Uterus (tissue), 4 donors: ENCODE measurements around the gene SPON1. TPM values are rescaled to one million over a fixed set of nuclear protein-coding genes. Genes with fewer than 3 reads are reported as not detected.

ENCODE experiments used
- DNase-seq, 2 donors: peaks; one replicate each; pipeline ENCODE4 v3.0.0-alpha.2; 2019 to 2020
- H3K27ac ChIP-seq, 2 donors: fragments of 200-600 bp; sonication (generic); 1 replicate in 1 of 2; 2 replicates in 1 of 2; pipeline ENCODE4 v1.5.1; 2016 to 2018
- H3K27me3 ChIP-seq, 2 donors: fragments of 200-600 bp; sonication (generic); one replicate each; pipeline ENCODE4 v1.5.1; 2018 to 2019; ENCODE audit warnings: control low read depth in 1 of 2
- H3K36me3 ChIP-seq, 2 donors: fragments of 200-600 bp; sonication (generic); one replicate each; pipeline ENCODE4 v1.5.1; 2019; ENCODE audit warnings: control low read depth in 1 of 2
- H3K4me1 ChIP-seq, 2 donors: fragments of 200-600 bp; sonication (generic); one replicate each; pipeline ENCODE4 v1.5.1; 2018 to 2019; ENCODE audit warnings: control low read depth in 1 of 2
- H3K4me3 ChIP-seq, 2 donors: fragments of 200-600 bp; sonication (generic); 1 replicate in 1 of 2; 2 replicates in 1 of 2; pipeline ENCODE4 v1.5.1; 2018 to 2019; ENCODE audit warnings: mild to moderate bottlenecking in 1 of 2
- H3K9me3 ChIP-seq, 2 donors: fragments of 200-600 bp; sonication (generic); one replicate each; pipeline ENCODE4 v1.5.1; 2019; ENCODE audit warnings: control low read depth in 1 of 2
- CTCF ChIP-seq, 4 experiments: fragments of 200-600 bp in 2 of 4; fragments of 450-650 bp in 2 of 4; sonication (generic) in 2 of 4; IDR thresholded peaks; one replicate each; pipeline ENCODE4 v1.5.1; 2016 to 2019; ENCODE audit warnings: antibody characterized with exemption in 4 of 4, mild to moderate bottlenecking in 2 of 4, moderate library complexity in 1 of 4
- POLR2A ChIP-seq, 2 donors: fragments of 450-650 bp; IDR thresholded peaks; one replicate each; pipeline ENCODE4 v1.6.1; 2016; ENCODE audit warnings: antibody characterized with exemption in 2 of 2, mild to moderate bottlenecking in 1 of 2, moderate library complexity in 1 of 2
- intact Hi-C: fragments of 100-400 bp; cut with DNase I; formaldehyde crosslinking; loops from one replicate; pipeline ENCODE4 v1.15.1; 2023; ENCODE audit warnings: low total_unique reads
- total RNA-seq, 4 donors: library from RNA; depleted of rRNA in 3 of 4; stranded (reverse); fragments of >200 nt in 3 of 4; gene quantifications; one replicate each; pipeline versions ENCODE4 v1.1.0 to v1.2.4, GENCODE V29; 2014 to 2023
- donor health status: DM: yes; HTN: yes; CAD: no.

Gene SPON1
- total RNA-seq, 4 donors from 2014 or later: 18.8 to 139 (median 28.8) TPM

GRCh38 chr11:14305649-14306048 is 343.1 kb downstream of the SPON1 start:
- DNase-seq: no peak
- Histone ChIP-seq H3K4me1 (peaks cover 0 to 6% of the 10 kb centered on the region in 2 donors), H3K36me3 (no peaks in the 10 kb centered on the region), H3K27ac (no peak overlapping the region), H3K4me3 (no peak overlapping the region), H3K27me3 (no peaks in the 10 kb centered on the region), H3K9me3 (no peaks in the 10 kb centered on the region)
- TF ChIP-seq POLR2A (IDR thresholded peaks at IDR 0.05) (no peak), CTCF (IDR thresholded peaks at IDR 0.05) (no peak)
- intact Hi-C loops: no loop called here

DNA sequence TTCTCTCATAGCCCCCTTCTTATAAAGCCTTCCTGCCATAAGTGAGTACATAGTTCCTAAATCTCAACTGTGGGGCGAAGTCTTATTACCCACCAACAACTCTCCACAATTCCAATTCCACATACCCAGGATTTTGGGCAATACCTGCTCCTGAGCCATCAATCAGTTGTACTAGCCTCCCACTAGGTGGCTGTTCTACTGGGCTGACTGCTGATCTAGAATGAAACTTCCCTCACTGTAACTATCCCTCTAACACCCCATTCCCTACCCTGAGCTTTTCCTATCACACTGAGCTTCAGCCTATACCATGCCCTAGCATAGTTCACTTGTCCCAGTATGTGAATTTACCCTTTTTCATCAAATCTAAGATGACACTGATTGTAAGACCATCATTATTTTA is 344.0 kb downstream of the SPON1 start:
- H3K27me3 ChIP-seq: no peaks in the 10 kb centered on the region
- peaks cover 0 to 6% of the 10 kb centered on the region in 2 donors for H3K4me1 ChIP-seq
- intact Hi-C loops: no loop called here
- H3K36me3 ChIP-seq: no peaks in the 10 kb centered on the region
- DNase-seq: no peak
- H3K4me3 ChIP-seq: no peak overlapping the region
- H3K27ac ChIP-seq: no peak overlapping the region
- no peaks in the 10 kb centered on the region for H3K9me3 ChIP-seq
- TF ChIP-seq CTCF (IDR thresholded peaks at IDR 0.05) (no peak), POLR2A (IDR thresholded peaks at IDR 0.05) (no peak)

DNA sequence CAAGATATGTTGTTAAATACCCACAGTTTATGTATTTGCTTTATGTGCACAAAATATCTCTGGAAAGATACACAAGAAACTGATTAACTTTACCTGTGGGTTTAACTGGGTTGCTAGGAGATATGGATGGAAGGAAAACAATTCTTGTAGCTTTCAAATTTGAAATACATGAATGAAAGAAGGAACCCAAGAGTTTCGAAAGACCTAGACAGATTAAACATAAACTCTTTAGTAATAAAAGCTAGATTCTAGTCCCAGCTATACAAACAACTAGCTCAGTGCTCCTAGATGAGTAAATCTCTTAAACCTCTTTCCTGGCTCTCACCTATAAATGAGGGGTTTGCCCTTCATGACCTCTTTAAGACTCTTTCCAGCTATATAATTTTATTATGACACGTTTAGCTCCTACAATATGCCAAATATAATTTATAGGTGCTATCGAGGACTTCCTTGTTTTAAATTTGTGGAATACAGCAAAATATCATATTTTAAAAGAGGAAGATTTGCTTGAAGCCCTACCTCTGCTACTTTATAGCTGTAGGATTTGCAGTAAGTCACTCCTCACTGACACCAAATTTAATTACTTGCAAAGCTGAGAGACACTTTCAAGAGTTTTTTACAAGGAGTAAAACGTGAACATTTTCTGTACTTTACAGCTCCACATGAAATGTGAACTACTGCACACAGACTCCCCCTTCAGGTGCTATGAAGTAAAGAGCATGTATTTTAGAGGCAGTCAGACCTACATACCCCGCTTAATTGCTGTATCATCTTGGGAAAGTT is 345.8 kb downstream of the SPON1 start:
- no peak for TF ChIP-seq POLR2A (IDR thresholded peaks at IDR 0.05)
- TF ChIP-seq CTCF (IDR thresholded peaks at IDR 0.05): peak; percentile 20 to 49 (median 30)
- Histone ChIP-seq H3K27ac (no peak overlapping the region), H3K27me3 (no peaks in the 10 kb centered on the region), H3K36me3 (no peaks in the 10 kb centered on the region), H3K4me1 (peaks cover 0 to 6% of the 10 kb centered on the region in 2 donors), H3K4me3 (no peak overlapping the region), H3K9me3 (no peaks in the 10 kb centered on the region)
- intact Hi-C loops: no loop called here
- DNase-seq: no peak

- H3K4me1 ChIP-seq: peaks cover 0 to 6% of the 10 kb centered on the region in 2 donors
- H3K9me3 ChIP-seq: no peaks in the 10 kb centered on the region
- H3K4me3 ChIP-seq: no peak overlapping the region
- TF ChIP-seq CTCF (IDR thresholded peaks at IDR 0.05) (no peak), POLR2A (IDR thresholded peaks at IDR 0.05) (no peak)
- DNase-seq: no peak
- no peaks in the 10 kb centered on the region for H3K36me3 ChIP-seq
- H3K27ac ChIP-seq: no peak overlapping the region
- intact Hi-C loops: no loop called here
- H3K27me3 ChIP-seq: no peaks in the 10 kb centered on the region
These were observed 346.4 kb downstream of the SPON1 start for GRCh38 chr11:14308897-14309387.

- Histone ChIP-seq H3K4me1 (peaks cover 0 to 6% of the 10 kb centered on the region in 2 donors), H3K36me3 (no peaks in the 10 kb centered on the region), H3K9me3 (no peaks in the 10 kb centered on the region), H3K27ac (no peak overlapping the region), H3K27me3 (no peaks in the 10 kb centered on the region), H3K4me3 (no peak overlapping the region)
- intact Hi-C loops: no loop called here
- no peak for DNase-seq
- TF ChIP-seq CTCF (IDR thresholded peaks at IDR 0.05): no peak
- no peak for TF ChIP-seq POLR2A (IDR thresholded peaks at IDR 0.05)
These were observed 347.1 kb downstream of the SPON1 start for GRCh38 chr11:14309425-14310192.
